ENCODE data around the gene MARCHF10. TPM values are rescaled to one million over a fixed set of nuclear protein-coding genes. Genes with fewer than 3 reads are reported as not detected.

Gene MARCHF10
- total and polyA plus RNA-seq, 9 of the 15 experiments (the other 6 are each of a cell fraction or from before 2014, with no cell fraction given): not detected

DNA sequence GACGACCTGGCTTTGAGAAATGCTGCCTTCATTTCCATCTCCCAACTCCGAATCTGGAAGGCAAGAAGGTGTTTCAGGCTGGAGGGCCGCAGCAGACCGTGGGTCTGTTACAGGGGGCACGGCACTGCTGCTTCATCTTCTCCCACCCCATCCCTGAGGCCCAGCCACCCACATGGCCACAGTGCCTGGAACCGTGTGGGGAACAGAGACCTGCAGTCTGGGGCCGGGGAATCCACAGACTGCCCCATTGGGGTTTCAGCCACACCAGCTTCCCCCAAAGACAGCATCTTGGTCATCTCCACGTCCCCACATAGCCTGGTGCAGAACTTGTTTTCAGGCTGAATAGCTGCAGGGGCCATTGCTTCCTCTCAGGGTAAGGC is 106.4 kb downstream of the MARCHF10 start:
- H3K4me1 ChIP-seq (replicated peaks in 1 of 2; ENCODE audit: control insufficient read depth in 2 of 2, insufficient read depth in 2 of 2, low read length in 2 of 2): peaks cover 4 to 23% of the 10 kb centered on the region in 2 experiments; a peak in 4 of 5 replicates
- WGBS (ENCODE audit: insufficient coverage, low coverage, missing lambda C conversion rate): 27% methylated on average over 8 of the region's 8 CpGs
- H3K9me1 ChIP-seq (ENCODE audit: control insufficient read depth, insufficient read depth, low read length): no peaks in the 10 kb centered on the region
- H3K27me3 ChIP-seq (ENCODE audit: control insufficient read depth in 2 of 2, insufficient read depth in 2 of 2, low read length in 2 of 2): peaks cover 8 to 22% of the 10 kb centered on the region in 2 experiments; a peak in 3 of 5 replicates
- H4K20me1 ChIP-seq (replicated peaks; ENCODE audit: control insufficient read depth, insufficient read depth, low read length): no peaks in the 10 kb centered on the region
- peak overlapping the region; percentile 55 for H2AFZ ChIP-seq (ENCODE audit: low read depth, low read length)
- no peaks in the 10 kb centered on the region for H3K36me3 ChIP-seq (ENCODE audit: control insufficient read depth, insufficient read depth, low read length)
- peak; percentile 25; the same call in 1 of the 2 replicates for TF ChIP-seq BCOR (IDR thresholded peaks at IDR 0.05)
- TF ChIP-seq SIN3B (IDR thresholded peaks at IDR 0.05; ENCODE audit: low read depth): no peak
- FAIRE-seq: no peak
- ChIA-PET CTCF (ENCODE audit: low intra/inter-chr PET ratio) (no interaction called here), POLR2A (no interaction called here)
- H3K9me3 ChIP-seq (replicated peaks; ENCODE audit: control insufficient read depth, insufficient read depth, low read depth, low read length): no peaks in the 10 kb centered on the region
- H3K4me2 ChIP-seq (ENCODE audit: insufficient read depth, low read length): no peak overlapping the region
- intact Hi-C loops (cut with micrococcal nuclease): loop anchor here (5.0 kb wide), 1 partner anchor 706 kb away; no protein-coding TSS in a partner anchor
- no peaks in the 10 kb centered on the region for H3K79me2 ChIP-seq (ENCODE audit: control insufficient read depth, insufficient read depth, low read length)
- no peak overlapping the region for H3K9ac ChIP-seq (ENCODE audit: insufficient read depth in 1 of 2, low read depth in 2 of 2, low read length in 2 of 2)
- no peak for ATAC-seq
- H3K4me3 ChIP-seq: no peak overlapping the region
- in situ Hi-C loops (cut with MboI): loop anchor here (25.0 kb wide), 1 partner anchor 261 kb away; the partner anchor contains the start of gene TANC2
- no peak for DNase-seq (ENCODE audit: extremely low read depth in 1 of 4, low spot score in 3 of 4)
- BruUV-seq (replicated peaks): no TSS peak
- no peak overlapping the region for H3K27ac ChIP-seq (ENCODE audit: extremely low read depth, low read depth, low read length)

DNA sequence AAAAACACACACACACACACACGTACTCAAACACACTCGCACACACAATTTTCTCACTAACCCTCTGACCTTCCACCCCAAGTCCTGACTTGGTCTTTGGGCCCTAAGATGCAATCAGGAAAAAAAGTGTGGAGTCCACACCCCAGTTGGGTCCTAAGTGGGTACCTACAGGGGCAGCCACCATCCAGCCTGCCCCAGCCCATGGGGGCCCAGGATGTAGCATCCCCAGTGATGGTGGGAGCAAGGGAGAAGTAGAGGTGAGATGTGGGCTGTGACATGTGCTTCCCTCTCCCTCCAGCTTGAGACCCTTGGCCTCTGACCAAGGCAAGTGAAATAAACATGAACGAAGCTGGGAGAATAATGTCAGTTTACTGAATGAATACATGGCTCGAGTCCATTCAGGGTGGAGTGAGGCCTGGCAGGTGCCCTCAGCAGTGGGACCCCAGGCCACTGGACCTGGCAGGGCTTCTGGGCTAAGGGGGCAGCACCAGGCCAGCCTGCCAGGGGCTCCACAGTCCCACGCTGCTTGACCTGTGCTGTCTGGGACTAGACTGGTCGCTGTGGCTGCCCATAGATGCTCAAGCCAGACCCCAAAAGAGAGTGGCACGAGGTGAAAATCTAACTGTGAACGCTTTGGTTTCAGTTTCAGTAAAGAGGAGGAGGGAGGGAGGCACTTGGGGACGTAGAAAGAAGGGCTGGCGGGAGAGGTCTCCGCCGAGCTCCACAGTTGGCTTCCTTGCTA is 107.0 kb downstream of the MARCHF10 start:
- BruUV-seq (replicated peaks): no TSS peak
- TF ChIP-seq, protein P1, sequence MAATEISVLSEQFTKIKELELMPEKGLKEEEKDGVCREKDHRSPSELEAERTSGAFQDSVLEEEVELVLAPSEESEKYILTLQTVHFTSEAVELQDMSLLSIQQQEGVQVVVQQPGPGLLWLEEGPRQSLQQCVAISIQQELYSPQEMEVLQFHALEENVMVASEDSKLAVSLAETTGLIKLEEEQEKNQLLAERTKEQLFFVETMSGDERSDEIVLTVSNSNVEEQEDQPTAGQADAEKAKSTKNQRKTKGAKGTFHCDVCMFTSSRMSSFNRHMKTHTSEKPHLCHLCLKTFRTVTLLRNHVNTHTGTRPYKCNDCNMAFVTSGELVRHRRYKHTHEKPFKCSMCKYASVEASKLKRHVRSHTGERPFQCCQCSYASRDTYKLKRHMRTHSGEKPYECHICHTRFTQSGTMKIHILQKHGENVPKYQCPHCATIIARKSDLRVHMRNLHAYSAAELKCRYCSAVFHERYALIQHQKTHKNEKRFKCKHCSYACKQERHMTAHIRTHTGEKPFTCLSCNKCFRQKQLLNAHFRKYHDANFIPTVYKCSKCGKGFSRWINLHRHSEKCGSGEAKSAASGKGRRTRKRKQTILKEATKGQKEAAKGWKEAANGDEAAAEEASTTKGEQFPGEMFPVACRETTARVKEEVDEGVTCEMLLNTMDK (IDR thresholded peaks at IDR 0.05; ENCODE audit: borderline replicate concordance, insufficient read depth, low read depth, low read length, poor library complexity, severe bottlenecking): no peak
- TF ChIP-seq, protein P2, sequence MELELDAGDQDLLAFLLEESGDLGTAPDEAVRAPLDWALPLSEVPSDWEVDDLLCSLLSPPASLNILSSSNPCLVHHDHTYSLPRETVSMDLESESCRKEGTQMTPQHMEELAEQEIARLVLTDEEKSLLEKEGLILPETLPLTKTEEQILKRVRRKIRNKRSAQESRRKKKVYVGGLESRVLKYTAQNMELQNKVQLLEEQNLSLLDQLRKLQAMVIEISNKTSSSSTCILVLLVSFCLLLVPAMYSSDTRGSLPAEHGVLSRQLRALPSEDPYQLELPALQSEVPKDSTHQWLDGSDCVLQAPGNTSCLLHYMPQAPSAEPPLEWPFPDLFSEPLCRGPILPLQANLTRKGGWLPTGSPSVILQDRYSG (tag; conservative IDR thresholded peaks at IDR 0.05; ENCODE audit: low read depth): no peak
- no peak for TF ChIP-seq HSF4 (CRISPR knock-in tag; IDR thresholded peaks at IDR 0.05; ENCODE audit: borderline replicate concordance)
- TF ChIP-seq, protein P3, sequence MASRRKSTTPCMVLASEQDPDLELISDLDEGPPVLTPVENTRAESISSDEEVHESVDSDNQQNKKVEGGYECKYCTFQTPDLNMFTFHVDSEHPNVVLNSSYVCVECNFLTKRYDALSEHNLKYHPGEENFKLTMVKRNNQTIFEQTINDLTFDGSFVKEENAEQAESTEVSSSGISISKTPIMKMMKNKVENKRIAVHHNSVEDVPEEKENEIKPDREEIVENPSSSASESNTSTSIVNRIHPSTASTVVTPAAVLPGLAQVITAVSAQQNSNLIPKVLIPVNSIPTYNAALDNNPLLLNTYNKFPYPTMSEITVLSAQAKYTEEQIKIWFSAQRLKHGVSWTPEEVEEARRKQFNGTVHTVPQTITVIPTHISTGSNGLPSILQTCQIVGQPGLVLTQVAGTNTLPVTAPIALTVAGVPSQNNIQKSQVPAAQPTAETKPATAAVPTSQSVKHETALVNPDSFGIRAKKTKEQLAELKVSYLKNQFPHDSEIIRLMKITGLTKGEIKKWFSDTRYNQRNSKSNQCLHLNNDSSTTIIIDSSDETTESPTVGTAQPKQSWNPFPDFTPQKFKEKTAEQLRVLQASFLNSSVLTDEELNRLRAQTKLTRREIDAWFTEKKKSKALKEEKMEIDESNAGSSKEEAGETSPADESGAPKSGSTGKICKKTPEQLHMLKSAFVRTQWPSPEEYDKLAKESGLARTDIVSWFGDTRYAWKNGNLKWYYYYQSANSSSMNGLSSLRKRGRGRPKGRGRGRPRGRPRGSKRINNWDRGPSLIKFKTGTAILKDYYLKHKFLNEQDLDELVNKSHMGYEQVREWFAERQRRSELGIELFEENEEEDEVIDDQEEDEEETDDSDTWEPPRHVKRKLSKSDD (conservative IDR thresholded peaks at IDR 0.05; ENCODE audit: low read length): no peak

More for the DNA sequence above, 107.0 kb downstream of the MARCHF10 start:
- H3K27me3 ChIP-seq (ENCODE audit: control insufficient read depth in 2 of 2, insufficient read depth in 2 of 2, low read length in 2 of 2): peaks cover 8 to 16% of the 10 kb centered on the region in 2 experiments; a peak in 3 of 5 replicates
- H3K27ac ChIP-seq (ENCODE audit: extremely low read depth, low read depth, low read length): no peak overlapping the region
- ChIA-PET CTCF (ENCODE audit: low intra/inter-chr PET ratio) (no interaction called here), POLR2A (interaction anchor here (0.9 kb wide), 1 partner anchor 19 kb away, joined by 3 read pairs; no protein-coding TSS in a partner anchor)
- in situ Hi-C loops (cut with MboI) (loop anchor here (25.0 kb wide), 1 partner anchor 261 kb away; the partner anchor contains the start of gene TANC2), intact Hi-C loops (cut with micrococcal nuclease) (loop anchor here (5.0 kb wide), 1 partner anchor 706 kb away; no protein-coding TSS in a partner anchor)
- H3K36me3 ChIP-seq (ENCODE audit: control insufficient read depth, insufficient read depth, low read length): no peaks in the 10 kb centered on the region
- H3K9me1 ChIP-seq (ENCODE audit: control insufficient read depth, insufficient read depth, low read length): no peaks in the 10 kb centered on the region
- DNase-seq (ENCODE audit: extremely low read depth in 1 of 4, low spot score in 3 of 4) (no peak), ATAC-seq (no peak), FAIRE-seq (no peak)
- no peaks in the 10 kb centered on the region for H4K20me1 ChIP-seq (replicated peaks; ENCODE audit: control insufficient read depth, insufficient read depth, low read length)
- WGBS (ENCODE audit: insufficient coverage, low coverage, missing lambda C conversion rate): 36% methylated on average over 12 of the region's 12 CpGs
- no peak overlapping the region for H3K4me3 ChIP-seq
- peaks cover 4 to 24% of the 10 kb centered on the region in 2 experiments; a peak in 4 of 5 replicates for H3K4me1 ChIP-seq (replicated peaks in 1 of 2; ENCODE audit: control insufficient read depth in 2 of 2, insufficient read depth in 2 of 2, low read length in 2 of 2)
- H3K9me3 ChIP-seq (replicated peaks; ENCODE audit: control insufficient read depth, insufficient read depth, low read depth, low read length): no peaks in the 10 kb centered on the region
- no peaks in the 10 kb centered on the region for H3K79me2 ChIP-seq (ENCODE audit: control insufficient read depth, insufficient read depth, low read length)
- no peak overlapping the region for H3K4me2 ChIP-seq (ENCODE audit: insufficient read depth, low read length)
- peak overlapping the region; percentile 55 for H2AFZ ChIP-seq (ENCODE audit: low read depth, low read length)
- H3K9ac ChIP-seq (ENCODE audit: insufficient read depth in 1 of 2, low read depth in 2 of 2, low read length in 2 of 2): peak overlapping the region in 1 of 2 experiments; percentile 55; a peak in 1 of 4 replicates

Measured in K562 (cell line).